Measurements from ENCODE around the gene GPS1. TPM values are rescaled to one million over a fixed set of nuclear protein-coding genes. Genes with fewer than 3 reads are reported as not detected.

Gene GPS1
- total and polyA plus RNA-seq, 2 experiments from 2014 or later = 101 to 160 TPM

GRCh38 chr17:82055965-82056728 is 4.4 kb downstream of the GPS1 start:
- no peaks in the 10 kb centered on the region for H3K27me3 ChIP-seq
- peaks cover 17% of the 10 kb centered on the region for H3K79me2 ChIP-seq
- no peak overlapping the region for H3K4me2 ChIP-seq
- DNase-seq (ENCODE audit: low spot score) = no peak
- TF ChIP-seq EZH2 (IDR thresholded peaks at IDR 0.05; ENCODE audit: borderline replicate concordance) = no peak
- no peak for TF ChIP-seq EZH2phosphoT487 (IDR thresholded peaks at IDR 0.05; ENCODE audit: low read depth, severe bottlenecking, unreplicated experiment)
- TF ChIP-seq CTCF (IDR thresholded peaks at IDR 0.05; ENCODE audit: poor library complexity) = no peak
- WGBS (ENCODE audit: low lambda C conversion rate, missing lambda C conversion rate) = 95% methylated on average over 28 of the region's 28 CpGs
- H3K9me3 ChIP-seq (ENCODE audit: low read depth) = no peaks in the 10 kb centered on the region
- peaks cover 8% of the 10 kb centered on the region for H3K4me1 ChIP-seq (ENCODE audit: insufficient read depth)
- H4K20me1 ChIP-seq (ENCODE audit: insufficient read depth, poor library complexity, severe bottlenecking) = peaks cover 3% of the 10 kb centered on the region
- H3K36me3 ChIP-seq (replicated peaks; ENCODE audit: insufficient read depth, low read depth) = no peaks in the 10 kb centered on the region
- no peak overlapping the region for H3K4me3 ChIP-seq
- no peak overlapping the region for H2AFZ ChIP-seq
- no peaks in the 10 kb centered on the region for H3K9me2 ChIP-seq (replicated peaks; ENCODE audit: insufficient read depth)
- H3K27ac ChIP-seq = no peak overlapping the region

GRCh38 chr17:82056729-82057621 is 5.3 kb downstream of the GPS1 start:
- Histone ChIP-seq H3K4me1 (ENCODE audit: insufficient read depth) (peaks cover 8% of the 10 kb centered on the region), H4K20me1 (ENCODE audit: insufficient read depth, poor library complexity, severe bottlenecking) (peaks cover 3% of the 10 kb centered on the region), H3K27me3 (no peaks in the 10 kb centered on the region), H2AFZ (no peak overlapping the region), H3K4me2 (no peak overlapping the region), H3K36me3 (replicated peaks; ENCODE audit: insufficient read depth, low read depth) (no peaks in the 10 kb centered on the region), H3K9me2 (replicated peaks; ENCODE audit: insufficient read depth) (no peaks in the 10 kb centered on the region), H3K79me2 (peaks cover 15% of the 10 kb centered on the region), H3K27ac (no peak overlapping the region), H3K9me3 (ENCODE audit: low read depth) (no peaks in the 10 kb centered on the region), H3K4me3 (no peak overlapping the region)
- TF ChIP-seq EZH2phosphoT487 (IDR thresholded peaks at IDR 0.05; ENCODE audit: low read depth, severe bottlenecking, unreplicated experiment) = no peak
- TF ChIP-seq EZH2 (IDR thresholded peaks at IDR 0.05; ENCODE audit: borderline replicate concordance) = no peak
- no peak for TF ChIP-seq CTCF (IDR thresholded peaks at IDR 0.05; ENCODE audit: poor library complexity)
- no peak for DNase-seq (ENCODE audit: low spot score)
- 92% methylated on average over 28 of the region's 29 CpGs for WGBS (ENCODE audit: low lambda C conversion rate, missing lambda C conversion rate)

GRCh38 chr17:82058230-82058854 is 6.6 kb downstream of the GPS1 start:
- TF ChIP-seq EZH2 (IDR thresholded peaks at IDR 0.05; ENCODE audit: borderline replicate concordance) (no peak), EZH2phosphoT487 (IDR thresholded peaks at IDR 0.05; ENCODE audit: low read depth, severe bottlenecking, unreplicated experiment) (no peak), CTCF (IDR thresholded peaks at IDR 0.05; ENCODE audit: poor library complexity) (no peak)
- 96% methylated on average over 10 of the region's 17 CpGs for WGBS (ENCODE audit: low lambda C conversion rate, missing lambda C conversion rate)
- no peaks in the 10 kb centered on the region for H3K27me3 ChIP-seq
- H4K20me1 ChIP-seq (ENCODE audit: insufficient read depth, poor library complexity, severe bottlenecking) = no peaks in the 10 kb centered on the region
- H3K9me2 ChIP-seq (replicated peaks; ENCODE audit: insufficient read depth) = no peaks in the 10 kb centered on the region
- no peaks in the 10 kb centered on the region for H3K9me3 ChIP-seq (ENCODE audit: low read depth)
- no peak overlapping the region for H3K27ac ChIP-seq
- no peak overlapping the region for H3K4me2 ChIP-seq
- H3K79me2 ChIP-seq = peaks cover 2% of the 10 kb centered on the region
- no peaks in the 10 kb centered on the region for H3K36me3 ChIP-seq (replicated peaks; ENCODE audit: insufficient read depth, low read depth)
- no peak overlapping the region for H2AFZ ChIP-seq
- no peak for DNase-seq (ENCODE audit: low spot score)
- H3K4me3 ChIP-seq = no peak overlapping the region
- H3K4me1 ChIP-seq (ENCODE audit: insufficient read depth) = peaks cover under 1% of the 10 kb centered on the region
